ENCODE results near the gene GLCCI1.

- TF ChIP-seq CTCF (IDR thresholded peaks at IDR 0.05) (no peak), POLR2AphosphoS5 (IDR thresholded peaks at IDR 0.05) (no peak)
Observed at GRCh38 chr7:7989616-7990440, 21.2 kb downstream of the GLCCI1 start.
